GM23338 (cell line): Measurements from ENCODE around the gene IQGAP2. TPM values are rescaled to one million over a fixed set of nuclear protein-coding genes. Genes with fewer than 3 reads are reported as not detected.

Experiments
- ATAC-seq: fragments of 200-7000 bp; cut with Tn5 transposase; 3 replicates; pipeline ENCODE4 v1.9.1; 2020
- DNase-seq: peaks from one replicate; pipeline ENCODE4 v3.0.0-alpha.2; 2015; ENCODE audit warnings: low spot score
- H2AFZ ChIP-seq: fragments of 200-600 bp; sonication (generic); 2 replicates; pipeline ENCODE4 v1.8.0; 2016; ENCODE audit warnings: antibody characterized with exemption, mild to moderate bottlenecking, moderate library complexity
- H3F3A ChIP-seq: fragments of 200-600 bp; sonication (generic); replicated peaks from 2 replicates; pipeline ENCODE4 v1.8.0; 2017; ENCODE audit warnings: antibody characterized with exemption, mixed run types, low read depth
- H3K27ac ChIP-seq: fragments of 200-600 bp; sonication (generic); 2 replicates; pipeline ENCODE4 v1.6.1; 2016; ENCODE audit warnings: low read depth
- H3K27me3 ChIP-seq: fragments of 200-600 bp; sonication (generic); 2 replicates; pipeline ENCODE4 v1.8.0; 2016; ENCODE audit warnings: mild to moderate bottlenecking, mixed run types, moderate library complexity; ENCODE audit not compliant: insufficient read depth
- H3K36me3 ChIP-seq: fragments of 200-600 bp; sonication (generic); 2 replicates; pipeline ENCODE4 v1.8.0; 2016; ENCODE audit warnings: mild to moderate bottlenecking; ENCODE audit not compliant: insufficient read depth
- H3K4me1 ChIP-seq: fragments of 200-600 bp; sonication (generic); 2 replicates; pipeline ENCODE4 v1.8.0; 2016; ENCODE audit warnings: mild to moderate bottlenecking, moderate library complexity; ENCODE audit not compliant: insufficient read depth
- H3K4me2 ChIP-seq: fragments of 200-600 bp; sonication (generic); 2 replicates; pipeline ENCODE4 v1.7.1; 2017; ENCODE audit warnings: mixed run types
- H3K4me3 ChIP-seq: fragments of 200-600 bp; sonication (generic); 2 replicates; pipeline ENCODE4 v1.6.1; 2016; ENCODE audit warnings: mixed run types
- H3K79me2 ChIP-seq: fragments of 200-600 bp; sonication (generic); replicated peaks from 2 replicates; pipeline ENCODE4 v1.8.0; 2017; ENCODE audit warnings: mild to moderate bottlenecking; ENCODE audit not compliant: insufficient read depth
- H3K9me2 ChIP-seq: fragments of 200-600 bp; sonication (generic); 2 replicates; pipeline ENCODE4 v1.8.0; 2017; ENCODE audit not compliant: insufficient read depth
- H4K20me1 ChIP-seq: fragments of 200-600 bp; sonication (generic); replicated peaks from 2 replicates; pipeline ENCODE4 v1.8.0; 2017; ENCODE audit warnings: mild to moderate bottlenecking; ENCODE audit not compliant: insufficient read depth
- H3K27ac Mint-ChIP-seq: 2 replicates; pipeline ENCODE4 v1.8.0; 2020; ENCODE audit warnings: inconsistent platforms, mild to moderate bottlenecking, moderate library complexity, mixed read lengths
- H3K27me3 Mint-ChIP-seq: 3 replicates; pipeline ENCODE4 v1.8.0; 2022; ENCODE audit warnings: low read depth, mild to moderate bottlenecking, moderate library complexity, mixed read lengths, inconsistent platforms; ENCODE audit not compliant: insufficient read depth, poor library complexity
- H3K36me3 Mint-ChIP-seq: 3 replicates; pipeline ENCODE4 v1.8.0; 2021; ENCODE audit warnings: low read depth, mild to moderate bottlenecking, inconsistent platforms, moderate library complexity, mixed read lengths
- H3K4me1 Mint-ChIP-seq: 3 replicates; pipeline ENCODE4 v1.8.0; 2020; ENCODE audit warnings: mild to moderate bottlenecking, inconsistent platforms, mixed read lengths
- H3K4me3 Mint-ChIP-seq: 3 replicates; pipeline ENCODE4 v1.8.0; 2021; ENCODE audit warnings: moderate library complexity, mild to moderate bottlenecking, inconsistent platforms, mixed read lengths
- H3K9me3 Mint-ChIP-seq: 3 replicates; pipeline ENCODE4 v1.8.0; 2020; ENCODE audit warnings: moderate library complexity, mild to moderate bottlenecking, inconsistent platforms, mixed read lengths
- CREB1 ChIP-seq: fragments of 250-450 bp; sonication (Bioruptor Pico); IDR thresholded peaks from 2 replicates; pipeline ENCODE4 v1.5.0; 2020; ENCODE audit warnings: low read depth, mild to moderate bottlenecking, moderate library complexity
- CTCF ChIP-seq, 2 experiments: fragments of 200-600 bp in 1 of 2; sonication (generic) in 1 of 2; conservative IDR thresholded peaks; 2 replicates each; pipeline versions ENCODE4 v1.5.1 to v1.6.1; 2016 to 2017; ENCODE audit warnings: antibody characterized with exemption in 2 of 2, low read depth in 2 of 2, mild to moderate bottlenecking in 2 of 2, moderate library complexity in 1 of 2
- ETS1 ChIP-seq: IDR thresholded peaks from 2 replicates; pipeline ENCODE4 v1.6.1; 2016; ENCODE audit warnings: antibody characterized with exemption
- EZH2 ChIP-seq: fragments of 200-600 bp; sonication (generic); IDR thresholded peaks from one replicate; pipeline ENCODE4 v1.8.0; 2017; ENCODE audit warnings: antibody characterized with exemption, mild to moderate bottlenecking, low read depth; ENCODE audit not compliant: unreplicated experiment
- JUNB ChIP-seq: IDR thresholded peaks from one replicate; pipeline ENCODE4 v1.6.1; 2016; ENCODE audit warnings: antibody characterized with exemption; ENCODE audit not compliant: unreplicated experiment
- NANOG ChIP-seq: IDR thresholded peaks from 2 replicates; pipeline ENCODE4 v1.6.1; 2016; ENCODE audit warnings: antibody characterized with exemption, borderline replicate concordance
- POLR2AphosphoS5 ChIP-seq: IDR thresholded peaks from 2 replicates; pipeline ENCODE4 v1.6.1; 2016; ENCODE audit warnings: antibody characterized with exemption, low read depth
- ZNF114 ChIP-seq: fragments of 250-450 bp; sonication (Bioruptor Pico); IDR thresholded peaks from 2 replicates; pipeline ENCODE4 v1.5.0; 2020; ENCODE audit warnings: mild to moderate bottlenecking, moderate library complexity
- ZNF462 ChIP-seq: fragments of 250-450 bp; sonication (Bioruptor Pico); IDR thresholded peaks from 2 replicates; pipeline ENCODE4 v1.5.0; 2020; ENCODE audit warnings: mild to moderate bottlenecking, moderate library complexity
- polyA plus RNA-seq: library from polyadenylated mRNA; unstranded; fragments of >200 nt; fragmentation: Nextera tagmentation; extraction: Ambion mirVana; gene quantifications from 2 replicates; pipeline ENCODE4 v1.2.1, GENCODE V29; 2016
- total RNA-seq: library from RNA; depleted of rRNA; stranded (reverse); fragments of >200 nt; shearing (Covaris generic); gene quantifications from 2 replicates; pipeline ENCODE4 v1.2.3, GENCODE V29; 2014
- TF ChIP-seq, protein P1 (sequence below): IDR thresholded peaks from one replicate; pipeline ENCODE4 v1.6.1; 2018; ENCODE audit warnings: antibody characterized with exemption; ENCODE audit not compliant: unreplicated experiment

Gene IQGAP2
- total and polyA plus RNA-seq, 2 experiments from 2014 or later: 60.0 to 86.5 TPM

DNA sequence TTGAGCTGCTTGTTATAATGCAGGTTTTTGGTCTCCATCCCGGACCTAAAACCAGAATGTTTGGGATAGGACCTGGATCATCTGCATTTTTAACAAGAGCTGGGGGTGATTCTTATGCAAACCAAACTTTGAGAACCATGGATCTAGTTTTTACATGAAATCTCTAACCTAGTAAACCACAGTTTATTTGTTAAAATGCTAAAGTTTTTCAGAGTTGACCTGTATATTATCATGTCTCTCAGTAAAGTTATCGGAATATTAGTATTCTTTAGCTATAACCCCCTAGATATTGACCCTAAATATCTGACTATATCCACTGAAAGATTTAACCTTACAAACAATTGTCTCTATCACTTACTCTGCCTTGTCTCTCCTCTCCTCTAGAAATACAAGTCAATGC lies 341.5 kb downstream of the IQGAP2 start:
- Mint-ChIP-seq H3K36me3 (no peaks in the 10 kb centered on the region), H3K4me1 (peaks cover 7% of the 10 kb centered on the region; the same call in 2 of the 3 replicates), H3K9me3 (no peaks in the 10 kb centered on the region), H3K4me3 (no peak overlapping the region), H3K27me3 (peaks cover 2% of the 10 kb centered on the region), H3K27ac (no peak overlapping the region)
- no peak overlapping the region for H3K4me3 ChIP-seq
- no peak overlapping the region for H2AFZ ChIP-seq
- no peak overlapping the region for H3K4me2 ChIP-seq
- no peaks in the 10 kb centered on the region for H3K27me3 ChIP-seq
- H3K36me3 ChIP-seq: no peaks in the 10 kb centered on the region
- no peaks in the 10 kb centered on the region for H3F3A ChIP-seq
- TF ChIP-seq ZNF114 (CRISPR knock-in tag) (no peak), EZH2 (no peak)
- H3K4me1 ChIP-seq: no peaks in the 10 kb centered on the region
- DNase-seq (no peak), ATAC-seq (no peak)
- H4K20me1 ChIP-seq: no peaks in the 10 kb centered on the region
- no peak overlapping the region for H3K27ac ChIP-seq
- no peaks in the 10 kb centered on the region; the same call in 1 of the 2 replicates for H3K9me2 ChIP-seq
- H3K79me2 ChIP-seq: no peaks in the 10 kb centered on the region

DNA sequence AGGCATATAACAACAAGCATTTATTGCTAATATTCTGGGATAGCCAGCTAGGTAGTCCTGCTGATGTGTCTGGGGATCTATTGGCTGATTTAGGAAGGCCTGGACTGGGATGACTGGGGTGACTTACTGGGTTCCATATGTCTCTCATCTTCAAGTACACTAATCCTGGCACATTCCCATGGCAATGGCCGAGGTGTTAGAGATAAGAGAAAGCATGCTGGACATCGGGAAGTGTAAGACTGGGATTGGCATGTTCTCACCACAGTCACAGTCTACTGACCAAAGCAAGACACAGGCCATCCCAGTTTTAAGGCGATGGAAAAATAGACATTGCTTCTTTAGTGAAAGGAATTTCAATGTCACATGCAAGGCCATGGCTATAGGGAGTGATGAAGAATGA lies 342.6 kb downstream of the IQGAP2 start:
- H3K4me2 ChIP-seq: no peak overlapping the region
- H3F3A ChIP-seq: no peaks in the 10 kb centered on the region
- H3K36me3 ChIP-seq: no peaks in the 10 kb centered on the region
- no peak overlapping the region for H3K27ac ChIP-seq
- no peak overlapping the region for H2AFZ ChIP-seq
- ATAC-seq (no peak), DNase-seq (no peak)
- peaks cover 3% of the 10 kb centered on the region; the same call in 1 of the 2 replicates for H3K9me2 ChIP-seq
- H3K27me3 ChIP-seq: no peaks in the 10 kb centered on the region
- Mint-ChIP-seq H3K4me1 (peaks cover 7% of the 10 kb centered on the region; the same call in 2 of the 3 replicates), H3K4me3 (no peak overlapping the region), H3K9me3 (no peaks in the 10 kb centered on the region), H3K27ac (no peak overlapping the region), H3K27me3 (peaks cover under 1% of the 10 kb centered on the region), H3K36me3 (no peaks in the 10 kb centered on the region)
- H3K4me3 ChIP-seq: no peak overlapping the region
- H3K4me1 ChIP-seq: no peaks in the 10 kb centered on the region
- no peaks in the 10 kb centered on the region for H3K79me2 ChIP-seq
- H4K20me1 ChIP-seq: no peaks in the 10 kb centered on the region
- no peak for TF ChIP-seq EZH2
- no peak for TF ChIP-seq NANOG
- no peak for TF ChIP-seq JUNB
- TF ChIP-seq POLR2AphosphoS5: no peak
- TF ChIP-seq ETS1: no peak
- TF ChIP-seq, protein P1, sequence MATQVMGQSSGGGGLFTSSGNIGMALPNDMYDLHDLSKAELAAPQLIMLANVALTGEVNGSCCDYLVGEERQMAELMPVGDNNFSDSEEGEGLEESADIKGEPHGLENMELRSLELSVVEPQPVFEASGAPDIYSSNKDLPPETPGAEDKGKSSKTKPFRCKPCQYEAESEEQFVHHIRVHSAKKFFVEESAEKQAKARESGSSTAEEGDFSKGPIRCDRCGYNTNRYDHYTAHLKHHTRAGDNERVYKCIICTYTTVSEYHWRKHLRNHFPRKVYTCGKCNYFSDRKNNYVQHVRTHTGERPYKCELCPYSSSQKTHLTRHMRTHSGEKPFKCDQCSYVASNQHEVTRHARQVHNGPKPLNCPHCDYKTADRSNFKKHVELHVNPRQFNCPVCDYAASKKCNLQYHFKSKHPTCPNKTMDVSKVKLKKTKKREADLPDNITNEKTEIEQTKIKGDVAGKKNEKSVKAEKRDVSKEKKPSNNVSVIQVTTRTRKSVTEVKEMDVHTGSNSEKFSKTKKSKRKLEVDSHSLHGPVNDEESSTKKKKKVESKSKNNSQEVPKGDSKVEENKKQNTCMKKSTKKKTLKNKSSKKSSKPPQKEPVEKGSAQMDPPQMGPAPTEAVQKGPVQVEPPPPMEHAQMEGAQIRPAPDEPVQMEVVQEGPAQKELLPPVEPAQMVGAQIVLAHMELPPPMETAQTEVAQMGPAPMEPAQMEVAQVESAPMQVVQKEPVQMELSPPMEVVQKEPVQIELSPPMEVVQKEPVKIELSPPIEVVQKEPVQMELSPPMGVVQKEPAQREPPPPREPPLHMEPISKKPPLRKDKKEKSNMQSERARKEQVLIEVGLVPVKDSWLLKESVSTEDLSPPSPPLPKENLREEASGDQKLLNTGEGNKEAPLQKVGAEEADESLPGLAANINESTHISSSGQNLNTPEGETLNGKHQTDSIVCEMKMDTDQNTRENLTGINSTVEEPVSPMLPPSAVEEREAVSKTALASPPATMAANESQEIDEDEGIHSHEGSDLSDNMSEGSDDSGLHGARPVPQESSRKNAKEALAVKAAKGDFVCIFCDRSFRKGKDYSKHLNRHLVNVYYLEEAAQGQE: no peak
- TF ChIP-seq CREB1 (CRISPR knock-in tag): no peak
- TF ChIP-seq ZNF462 (CRISPR knock-in tag): no peak
- no peak for TF ChIP-seq CTCF (conservative IDR thresholded peaks at IDR 0.05; ENCODE audit: low read depth in 2 of 2)
